Small intestine (tissue), 7 donors: ENCODE data around the gene PODXL2. TPM values are rescaled to one million over a fixed set of nuclear protein-coding genes. Genes with fewer than 3 reads are reported as not detected.

ENCODE experiments used
- DNase-seq, 2 donors: peaks; one replicate each; pipeline versions ENCODE4 v3.0.0 to v3.0.0-alpha.2; 2013
- FAIRE-seq: peaks from 2 replicates; lab custom pipeline; 2012; peaks lifted over from hg19 to GRCh38; lab: Jason Lieb, UNC
- H3K27ac ChIP-seq, 3 donors: one replicate each; pipeline ENCODE4 v1.5.1; 2013; ENCODE audit warnings: low read length in 2 of 3, mild to moderate bottlenecking in 2 of 3, control low read depth in 1 of 3, inconsistent platforms in 1 of 3, low read depth in 1 of 3, moderate library complexity in 1 of 3
- H3K27me3 ChIP-seq, 3 donors: one replicate each; pipeline ENCODE4 v1.6.1; 2013; ENCODE audit warnings: low read length in 3 of 3, inconsistent platforms in 1 of 3; ENCODE audit not compliant: control insufficient read depth in 3 of 3, insufficient read depth in 3 of 3
- H3K36me3 ChIP-seq, 3 donors: one replicate each; pipeline ENCODE4 v1.6.1; 2013; ENCODE audit warnings: low read length in 3 of 3, inconsistent platforms in 1 of 3, low read depth in 1 of 3, mild to moderate bottlenecking in 1 of 3, moderate library complexity in 1 of 3; ENCODE audit not compliant: control insufficient read depth in 3 of 3, insufficient read depth in 2 of 3
- H3K4me1 ChIP-seq, 3 donors: one replicate each; pipeline ENCODE4 v1.6.1; 2013; ENCODE audit warnings: low read length in 2 of 3, inconsistent platforms in 1 of 3, low read depth in 1 of 3, mild to moderate bottlenecking in 1 of 3, moderate library complexity in 1 of 3; ENCODE audit not compliant: control insufficient read depth in 3 of 3, insufficient read depth in 2 of 3
- H3K4me3 ChIP-seq, 3 donors: one replicate each; pipeline ENCODE4 v1.5.1; 2013; ENCODE audit warnings: low read length in 3 of 3, control low read depth in 1 of 3, inconsistent platforms in 1 of 3, low read depth in 1 of 3, mild to moderate bottlenecking in 1 of 3, moderate library complexity in 1 of 3
- H3K9me3 ChIP-seq, 2 donors: one replicate each; pipeline ENCODE4 v1.6.1; 2013; ENCODE audit warnings: low read depth in 1 of 2, low read length in 1 of 2; ENCODE audit not compliant: control insufficient read depth in 2 of 2, insufficient read depth in 1 of 2
- WGBS, 3 donors: extraction: QIAGEN DNeasy Blood & Tissue Kit; methylation state at CpG; one replicate each; pipeline ENCODE4 v1.1.7; 2013; 5-methylcytosine and 5-hydroxymethylcytosine counted together
- polyA plus RNA-seq, 4 donors: library from polyadenylated mRNA; stranded (reverse) in 3 of 4; unstranded in 1 of 4; fragments of 200-250 nt in 3 of 4; fragments of 120-200 nt in 1 of 4; gene quantifications; one replicate each; pipeline versions ENCODE4 v1.2.1 to v1.2.3, GENCODE V29; 2013
- donor health status: healthy with polysubstance abuse.
- donor health status: control.
- donor health status: control.
- donor health status: Bipolar disorder and iron deficiency.
- donor health status: healthy.

Gene PODXL2
- polyA plus RNA-seq, 4 donors, result 1.6 to 17.0 (median 4.2) TPM

GRCh38 chr3:127644641-127645370, 15.8 kb downstream of the PODXL2 start:
- 80 to 88% (median 87%) methylated on average over 5 of the region's 5 CpGs for WGBS, 3 donors

GRCh38 chr3:127645371-127646015, 16.5 kb downstream of the PODXL2 start:
- FAIRE-seq (no peak), DNase-seq (no peak)
- no peak overlapping the region for H3K4me3 ChIP-seq
- no peaks in the 10 kb centered on the region for H3K9me3 ChIP-seq
- 91 to 95% (median 94%) methylated on average over 8 of the region's 8 CpGs for WGBS, 3 donors
- no peaks in the 10 kb centered on the region for H3K4me1 ChIP-seq
- no peak overlapping the region for H3K27ac ChIP-seq
- H3K36me3 ChIP-seq, result peaks cover 0 to 3% (median 0%) of the 10 kb centered on the region in 3 donors
- H3K27me3 ChIP-seq, result no peaks in the 10 kb centered on the region

More at GRCh38 chr3:127644641-127645370, 15.8 kb downstream of the PODXL2 start:
- Histone ChIP-seq H3K4me3 (no peak overlapping the region), H3K36me3 (peaks cover 0 to 3% (median 0%) of the 10 kb centered on the region in 3 donors), H3K4me1 (no peaks in the 10 kb centered on the region), H3K9me3 (no peaks in the 10 kb centered on the region), H3K27ac (no peak overlapping the region), H3K27me3 (no peaks in the 10 kb centered on the region)
- DNase-seq (no peak), FAIRE-seq (no peak)

- H3K27ac ChIP-seq, result no peak overlapping the region
- no peak for DNase-seq
- WGBS, 3 donors, result 80 to 90% (median 86%) methylated on average over 10 of the region's 10 CpGs
Measured at GRCh38 chr3:127646501-127647046, 17.6 kb downstream of the PODXL2 start.

GRCh38 chr3:127647166-127647844, 18.3 kb downstream of the PODXL2 start:
- Histone ChIP-seq H3K27me3 (no peaks in the 10 kb centered on the region), H3K4me3 (no peak overlapping the region), H3K36me3 (peaks cover 0 to 3% (median 0%) of the 10 kb centered on the region in 3 donors), H3K4me1 (no peaks in the 10 kb centered on the region), H3K9me3 (no peaks in the 10 kb centered on the region), H3K27ac (no peak overlapping the region)
- FAIRE-seq (no peak), DNase-seq (no peak)
- WGBS, 3 donors, result 84 to 88% (median 86%) methylated on average over 13 of the region's 13 CpGs

More at GRCh38 chr3:127646501-127647046, 17.6 kb downstream of the PODXL2 start:
- peaks cover 0 to 3% (median 0%) of the 10 kb centered on the region in 3 donors for H3K36me3 ChIP-seq
- no peak for FAIRE-seq
- H3K9me3 ChIP-seq, result no peaks in the 10 kb centered on the region
- no peaks in the 10 kb centered on the region for H3K27me3 ChIP-seq
- no peak overlapping the region for H3K4me3 ChIP-seq
- no peaks in the 10 kb centered on the region for H3K4me1 ChIP-seq

- Histone ChIP-seq H3K4me1 (no peaks in the 10 kb centered on the region), H3K36me3 (peaks cover 0 to 3% (median 0%) of the 10 kb centered on the region in 3 donors), H3K4me3 (no peak overlapping the region), H3K27me3 (no peaks in the 10 kb centered on the region), H3K9me3 (no peaks in the 10 kb centered on the region), H3K27ac (no peak overlapping the region)
- FAIRE-seq, result no peak
- no peak for DNase-seq
Measured at GRCh38 chr3:127647845-127648204, 18.8 kb downstream of the PODXL2 start.

GRCh38 chr3:127650236-127650635, 21.3 kb downstream of the PODXL2 start:
- DNase-seq (no peak), FAIRE-seq (no peak)
- H3K27ac ChIP-seq, result no peak overlapping the region
- peaks cover 0 to 3% (median 0%) of the 10 kb centered on the region in 3 donors for H3K36me3 ChIP-seq
- no peaks in the 10 kb centered on the region for H3K27me3 ChIP-seq
- H3K4me1 ChIP-seq, result no peaks in the 10 kb centered on the region
- H3K4me3 ChIP-seq, result no peak overlapping the region
- H3K9me3 ChIP-seq, result no peaks in the 10 kb centered on the region
- 93 to 94% (median 94%) methylated on average over 4 of the region's 4 CpGs for WGBS, 3 donors

GRCh38 chr3:127651516-127652172, 22.7 kb downstream of the PODXL2 start:
- Histone ChIP-seq H3K36me3 (peaks cover 0 to 2% (median 0%) of the 10 kb centered on the region in 3 donors), H3K4me3 (no peak overlapping the region), H3K9me3 (no peaks in the 10 kb centered on the region), H3K27ac (no peak overlapping the region), H3K27me3 (no peaks in the 10 kb centered on the region), H3K4me1 (no peaks in the 10 kb centered on the region)
- FAIRE-seq (no peak), DNase-seq (no peak)
- 71 to 83% (median 79%) methylated on average over 8 of the region's 8 CpGs for WGBS, 3 donors
